Prostate gland (tissue), 2 donors: ENCODE data around the gene ACADSB.

Experiments used
- CTCF ChIP-seq, 4 experiments: fragments of 200-600 bp in 2 of 4; fragments of 450-650 bp in 2 of 4; sonication (generic) in 2 of 4; IDR thresholded peaks; 1 replicate in 3 of 4; 2 replicates in 1 of 4; pipeline ENCODE4 v1.5.1; 2016 to 2019; ENCODE audit warnings: antibody characterized with exemption in 4 of 4, mild to moderate bottlenecking in 2 of 4, moderate library complexity in 2 of 4
- POLR2AphosphoS5 ChIP-seq: sonication (generic); formaldehyde crosslinking; IDR thresholded peaks from one replicate; pipeline ENCODE4 v1.6.1; 2017; ENCODE audit warnings: antibody characterized with exemption

GRCh38 chr10:123083811-123084210, 75.0 kb downstream of the ACADSB start:
- no peak for TF ChIP-seq CTCF (IDR thresholded peaks at IDR 0.05)
- TF ChIP-seq POLR2AphosphoS5, result no peak
